SU-DHL-6 (cell line): ENCODE data around the gene SPACA4.

Source experiments
- CTCF ChIP-seq: fragments of 200-600 bp; sonication (generic); IDR thresholded peaks from one replicate; pipeline ENCODE4 v1.5.1; 2017; ENCODE audit warnings: antibody characterized with exemption, mild to moderate bottlenecking, low read length, moderate library complexity; ENCODE audit not compliant: insufficient read depth, poor library complexity, severe bottlenecking
- EZH2phosphoT487 ChIP-seq: fragments of 200-600 bp; sonication (generic), shearing (Covaris generic); conservative IDR thresholded peaks from 2 replicates; pipeline ENCODE4 v1.6.1; 2018; ENCODE audit warnings: mild to moderate bottlenecking, antibody characterized with exemption, low read length, moderate library complexity, mixed read lengths

DNA sequence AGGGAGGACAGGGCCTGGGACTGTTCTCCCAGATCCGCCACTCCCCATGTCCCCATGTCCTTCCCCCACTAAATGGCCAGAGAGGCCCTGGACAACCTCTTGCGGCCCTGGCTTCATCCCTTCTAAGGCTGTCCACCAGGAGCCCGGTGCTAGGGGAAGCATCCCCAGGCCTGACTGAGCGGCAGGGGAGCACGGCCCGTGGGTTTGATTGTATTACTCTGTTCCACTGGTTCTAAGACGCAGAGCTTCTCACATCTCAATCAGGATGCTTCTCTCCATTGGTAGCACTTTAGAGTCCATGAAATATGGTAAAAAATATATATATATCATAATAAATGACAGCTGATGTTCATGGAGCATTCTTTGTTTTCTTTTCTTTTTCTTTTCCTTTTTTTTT, 815 bp downstream of the SPACA4 start:
- no peak for TF ChIP-seq CTCF
- no peak for TF ChIP-seq EZH2phosphoT487
